GM19239 (cell line): ENCODE results near the gene TBC1D1.

Experiments used
- DNase-seq: peaks from one replicate; pipeline ENCODE4 v3.0.0; 2011; ENCODE audit warnings: low spot score; ENCODE audit not compliant: insufficient read length
- FAIRE-seq: peaks from 2 replicates; lab custom pipeline; 2011; peaks lifted over from hg19 to GRCh38; lab: Jason Lieb, UNC

TBC1D1 gene

DNA sequence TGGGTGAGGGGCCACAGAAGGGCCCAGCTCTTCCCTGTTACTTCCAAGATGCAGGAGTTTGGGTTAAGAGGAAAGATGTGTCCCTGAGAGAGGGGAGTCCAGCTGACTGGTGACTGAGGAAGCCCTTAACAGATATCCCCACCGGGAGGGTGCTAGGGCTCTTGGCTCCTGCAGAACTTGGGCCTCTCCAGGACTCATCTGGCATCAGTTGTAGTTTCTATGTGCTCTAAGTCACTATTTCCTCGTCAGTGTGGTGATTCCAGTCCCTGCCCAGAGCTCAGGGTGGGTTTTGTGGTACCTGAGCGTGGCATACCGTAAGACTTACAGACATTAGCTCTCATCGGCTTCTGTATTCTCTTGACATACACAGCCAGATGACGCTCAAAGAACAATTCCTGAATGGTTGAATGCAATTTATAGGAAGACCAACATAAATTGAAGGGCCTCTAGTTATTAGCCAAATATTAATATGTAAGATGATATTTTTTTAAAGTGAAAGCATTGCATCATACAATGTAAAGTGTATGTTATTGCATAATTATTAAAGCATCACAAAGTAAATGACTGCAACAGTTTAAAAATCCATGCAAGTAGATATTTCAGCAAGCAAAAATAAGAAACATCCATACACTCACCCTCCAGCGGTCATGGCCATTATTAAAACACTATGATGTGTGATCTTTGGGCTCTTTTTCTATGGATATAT, 264.9 kb downstream of the TBC1D1 start:
- no peak for FAIRE-seq
- no peak for DNase-seq

DNA sequence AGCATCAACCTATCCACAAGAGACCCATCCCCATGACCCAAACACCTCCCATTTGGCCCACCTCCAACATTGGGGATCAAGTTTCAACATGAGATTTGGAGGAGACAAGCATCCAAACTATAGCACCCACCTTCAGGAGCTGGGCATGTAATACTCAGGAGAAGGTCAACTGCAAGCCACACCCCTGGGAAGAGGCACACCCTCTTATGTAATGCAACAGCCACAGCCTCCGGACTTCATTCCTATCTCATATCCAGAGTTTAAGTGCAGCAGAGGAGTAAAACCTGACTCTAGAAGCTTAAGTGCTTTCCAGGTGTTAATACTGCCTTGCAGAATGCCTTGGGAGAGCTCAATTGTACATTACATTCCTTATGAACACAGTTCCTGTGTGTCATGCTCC, 266.7 kb downstream of the TBC1D1 start:
- no peak for FAIRE-seq

DNA sequence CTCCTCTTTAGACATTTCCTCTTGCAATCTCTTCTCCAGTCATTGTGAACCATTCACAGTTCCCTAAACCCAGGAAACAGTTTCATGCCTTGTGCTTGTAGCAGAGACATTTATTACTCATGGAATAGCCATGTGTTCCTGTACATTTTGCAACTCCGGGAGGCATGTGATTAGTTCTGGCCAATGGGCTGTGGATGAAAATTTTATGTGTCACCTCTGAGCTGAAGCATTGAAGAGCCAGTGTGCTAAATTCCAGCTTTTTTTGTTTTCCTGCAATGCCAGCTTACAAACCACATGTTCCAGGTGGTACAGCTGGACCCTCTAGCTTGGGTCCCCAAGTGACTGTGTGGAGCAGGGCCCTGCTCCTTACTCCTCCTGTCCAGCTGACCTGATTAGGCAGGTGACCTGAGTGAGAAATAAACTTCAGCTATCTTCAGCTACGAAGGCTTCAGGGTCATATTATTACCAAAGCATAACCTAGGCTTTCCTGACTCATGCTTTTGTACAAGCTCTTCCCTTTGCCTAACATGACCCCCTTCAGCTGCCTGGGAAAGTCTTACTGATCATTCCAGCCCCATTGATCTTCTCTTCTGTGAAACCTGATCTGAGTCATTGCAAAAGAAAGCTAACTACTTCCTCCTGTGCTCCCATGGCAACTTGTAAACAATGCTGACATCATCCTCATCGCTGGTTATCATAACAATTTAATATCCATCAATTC, 269.8 kb downstream of the TBC1D1 start:
- FAIRE-seq (peak; percentile 68), DNase-seq (peak; percentile 51)

More for the DNA sequence above, 266.7 kb downstream of the TBC1D1 start:
- no peak for DNase-seq

DNA sequence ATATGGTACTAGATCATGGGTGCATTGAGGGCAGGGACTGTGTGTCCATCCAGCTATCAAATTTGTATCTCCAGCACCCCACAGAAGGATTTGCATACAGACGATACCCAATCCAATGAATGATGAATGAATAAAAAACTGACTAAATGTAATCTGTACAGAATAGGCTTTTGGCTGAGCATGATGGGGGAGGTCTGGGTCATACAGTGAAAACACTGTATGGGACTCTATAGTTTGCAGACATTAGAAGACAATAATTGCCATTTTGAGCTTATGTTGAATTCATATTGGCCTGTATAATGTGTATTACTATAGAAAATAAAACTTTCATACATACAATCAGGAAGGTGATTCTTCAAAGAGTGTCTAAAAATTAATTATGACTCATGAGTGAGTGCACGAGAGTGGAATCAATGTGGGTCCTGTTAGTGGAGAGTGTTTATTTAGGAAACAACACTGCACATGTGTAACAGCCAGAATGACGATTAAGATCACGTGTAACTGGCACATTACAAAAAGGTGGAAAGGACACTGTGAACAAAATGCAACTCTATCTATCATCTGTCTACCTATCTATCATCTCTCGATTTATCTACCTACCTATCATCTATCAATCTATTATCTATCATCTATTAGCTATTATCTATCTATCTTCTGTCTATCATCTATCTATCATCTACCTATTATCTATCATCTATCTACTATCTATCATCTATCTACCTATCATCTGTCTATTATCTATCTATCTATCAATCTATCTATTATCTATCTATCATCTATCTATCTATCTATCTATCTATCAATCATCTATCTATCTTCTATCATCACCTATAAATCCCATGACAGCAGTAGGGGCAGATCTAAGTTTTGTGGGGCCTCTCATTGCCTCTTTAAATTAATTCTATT, 270.6 kb downstream of the TBC1D1 start:
- FAIRE-seq (no peak), DNase-seq (no peak)

DNA sequence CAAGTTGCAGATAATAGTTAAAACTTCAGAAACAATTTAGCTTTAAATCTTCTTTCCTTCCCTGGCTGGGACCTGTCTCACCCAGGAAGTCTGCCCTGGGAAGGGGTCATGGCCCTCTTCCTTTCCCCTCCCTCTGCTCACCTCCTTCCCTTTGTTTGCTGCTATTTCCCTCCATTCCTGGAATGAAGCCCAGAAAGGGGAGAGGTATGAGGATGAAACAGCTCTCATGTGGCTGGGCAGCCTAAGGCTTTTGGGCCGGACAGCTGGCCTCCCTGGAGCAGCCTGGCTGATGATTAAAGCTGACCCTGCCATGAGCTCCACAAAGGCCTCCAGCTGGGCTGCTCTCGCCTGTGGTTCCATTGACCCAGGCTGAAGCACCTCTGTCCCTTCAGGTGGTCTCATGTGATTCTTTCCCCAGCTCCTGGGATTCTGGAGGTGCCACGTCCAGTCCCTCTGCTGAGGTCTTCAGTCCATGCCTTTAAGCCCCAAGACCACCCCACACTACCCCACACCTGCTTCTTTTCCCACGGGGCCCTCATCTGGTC, 271.4 kb downstream of the TBC1D1 start:
- FAIRE-seq: no peak
- no peak for DNase-seq

DNA sequence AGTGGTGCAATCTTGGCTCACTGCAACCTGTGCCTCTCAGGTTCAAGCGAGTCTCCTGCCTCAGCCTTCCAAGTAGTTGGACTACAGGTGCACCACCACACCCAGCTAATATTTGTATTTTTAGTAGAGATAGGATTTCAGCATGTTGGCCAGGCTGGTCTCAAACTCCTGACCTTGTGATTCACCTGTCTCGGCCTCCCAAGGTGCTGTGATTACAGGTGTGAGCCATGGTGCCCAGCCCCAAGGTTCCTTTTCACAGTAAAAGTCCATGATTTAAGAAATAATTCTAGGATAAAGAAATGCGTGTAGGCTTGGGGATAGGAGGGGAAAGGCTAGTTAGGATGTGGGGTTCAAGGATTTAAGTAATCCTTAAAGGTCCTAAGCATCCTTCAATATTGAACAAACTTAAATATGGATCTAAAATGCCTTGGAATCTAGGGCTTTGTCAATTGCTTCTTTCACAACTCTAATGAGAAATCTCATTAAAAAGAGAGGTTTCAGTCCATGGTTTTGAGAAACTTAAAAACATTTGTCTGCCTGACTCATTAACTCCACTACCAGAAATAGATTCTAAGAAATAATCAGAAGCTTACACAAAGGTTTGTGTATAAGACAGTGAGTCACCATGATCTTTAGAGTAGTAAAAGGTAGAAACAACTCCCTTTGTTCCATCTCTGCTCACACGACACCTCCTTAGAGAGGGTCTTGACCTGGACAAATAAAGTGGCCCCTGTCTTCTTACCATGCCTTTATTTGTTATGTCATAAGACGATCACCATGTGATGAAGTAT, 272.5 kb downstream of the TBC1D1 start:
- FAIRE-seq (no peak), DNase-seq (no peak)

DNA sequence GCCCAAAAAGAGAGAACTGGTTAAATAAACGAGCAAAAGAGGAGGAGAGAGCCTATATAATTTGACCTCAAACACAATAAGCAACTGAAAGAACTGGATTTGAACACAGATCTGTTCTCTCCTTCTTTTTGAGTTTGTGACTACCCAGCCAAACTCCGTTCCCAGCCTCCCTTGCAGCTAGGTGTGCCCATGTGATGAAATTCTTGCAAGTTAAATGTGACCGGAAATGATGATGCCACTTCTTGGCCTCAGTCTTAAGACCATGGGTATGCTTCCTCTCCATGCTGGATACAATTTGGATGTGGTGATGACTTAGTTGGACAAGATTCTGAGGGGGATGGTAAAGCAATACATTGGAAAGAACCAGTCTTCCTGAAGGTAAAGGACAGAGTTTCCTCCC, 273.5 kb downstream of the TBC1D1 start:
- FAIRE-seq (no peak), DNase-seq (no peak)

DNA sequence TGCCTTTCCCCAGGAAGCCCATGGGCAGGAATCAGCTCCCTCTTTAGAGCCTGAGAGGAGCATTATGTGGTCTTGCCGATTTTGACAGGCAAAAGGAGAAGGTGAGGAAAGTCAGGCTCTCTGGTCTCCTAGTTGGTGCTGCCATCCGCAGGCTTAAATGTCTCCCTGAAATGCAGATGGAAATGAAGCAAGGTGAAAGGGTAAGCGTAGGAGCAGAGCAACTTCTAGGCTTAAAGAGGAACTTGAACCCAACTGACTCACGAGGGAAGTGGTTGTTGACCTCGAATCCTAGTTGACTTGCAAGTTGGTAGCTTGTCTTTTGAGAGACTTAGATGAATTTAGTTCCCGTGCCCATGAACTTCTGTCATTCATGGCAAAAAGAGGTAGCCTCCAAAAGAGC, 275.2 kb downstream of the TBC1D1 start:
- FAIRE-seq (no peak), DNase-seq (no peak)

DNA sequence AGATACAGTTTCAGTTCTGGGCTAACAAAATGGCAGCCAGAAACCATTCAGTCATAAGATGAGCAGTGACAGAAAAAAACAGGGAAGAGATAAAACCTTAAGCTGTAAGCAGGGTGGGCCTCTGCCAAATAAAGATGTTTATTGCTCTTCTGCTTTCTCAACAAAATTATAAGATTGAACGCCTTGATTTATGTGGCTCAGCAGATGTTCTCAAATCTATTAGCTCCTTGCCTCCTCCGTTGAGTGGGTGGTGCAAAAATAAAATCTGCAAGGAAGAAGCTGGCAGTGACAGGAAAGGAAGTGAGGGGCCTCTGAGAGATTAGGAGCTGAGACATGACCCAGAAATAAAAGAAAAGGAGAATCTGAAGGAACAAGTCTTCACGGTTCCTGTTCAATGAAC, 275.9 kb downstream of the TBC1D1 start:
- FAIRE-seq: no peak

DNA sequence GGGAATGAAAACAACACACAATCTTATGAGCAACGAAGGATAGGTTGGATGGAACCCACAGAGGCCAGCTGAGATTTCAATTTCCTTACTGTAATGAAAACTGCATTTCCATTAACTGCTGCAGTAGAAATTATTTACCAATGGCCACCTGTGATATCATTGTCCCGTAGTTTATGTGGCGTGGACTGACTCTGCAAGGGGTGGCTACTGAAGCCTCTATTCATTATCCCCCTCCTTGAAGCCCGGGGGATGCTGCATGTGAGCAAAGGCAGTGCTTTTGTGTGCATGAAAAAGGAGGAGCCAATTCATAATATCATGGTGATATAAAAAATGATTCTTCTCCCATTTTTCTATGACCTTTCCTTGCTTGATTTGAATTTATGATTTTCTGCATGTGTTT, 277.1 kb downstream of the TBC1D1 start:
- no peak for DNase-seq
- no peak for FAIRE-seq

More for the DNA sequence above, 275.9 kb downstream of the TBC1D1 start:
- DNase-seq: no peak

DNA sequence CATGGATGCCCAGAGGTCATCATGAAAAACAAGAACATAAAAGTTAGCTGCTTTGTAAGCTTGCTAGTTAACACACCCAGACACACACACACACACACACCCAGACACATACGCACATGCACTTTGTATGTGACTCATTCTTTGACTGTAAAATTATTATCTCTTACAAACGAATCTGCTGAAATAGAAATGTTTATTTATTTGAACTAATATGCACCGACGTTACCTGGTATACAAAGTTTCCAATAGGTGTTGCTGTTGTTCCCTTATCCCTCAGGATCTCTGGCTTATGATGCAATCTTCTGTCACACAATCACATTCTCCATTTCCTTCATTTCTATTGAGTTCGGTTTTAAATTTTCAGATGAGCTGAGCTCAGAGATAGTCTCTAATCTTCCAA, 278.6 kb downstream of the TBC1D1 start:
- DNase-seq: no peak

DNA sequence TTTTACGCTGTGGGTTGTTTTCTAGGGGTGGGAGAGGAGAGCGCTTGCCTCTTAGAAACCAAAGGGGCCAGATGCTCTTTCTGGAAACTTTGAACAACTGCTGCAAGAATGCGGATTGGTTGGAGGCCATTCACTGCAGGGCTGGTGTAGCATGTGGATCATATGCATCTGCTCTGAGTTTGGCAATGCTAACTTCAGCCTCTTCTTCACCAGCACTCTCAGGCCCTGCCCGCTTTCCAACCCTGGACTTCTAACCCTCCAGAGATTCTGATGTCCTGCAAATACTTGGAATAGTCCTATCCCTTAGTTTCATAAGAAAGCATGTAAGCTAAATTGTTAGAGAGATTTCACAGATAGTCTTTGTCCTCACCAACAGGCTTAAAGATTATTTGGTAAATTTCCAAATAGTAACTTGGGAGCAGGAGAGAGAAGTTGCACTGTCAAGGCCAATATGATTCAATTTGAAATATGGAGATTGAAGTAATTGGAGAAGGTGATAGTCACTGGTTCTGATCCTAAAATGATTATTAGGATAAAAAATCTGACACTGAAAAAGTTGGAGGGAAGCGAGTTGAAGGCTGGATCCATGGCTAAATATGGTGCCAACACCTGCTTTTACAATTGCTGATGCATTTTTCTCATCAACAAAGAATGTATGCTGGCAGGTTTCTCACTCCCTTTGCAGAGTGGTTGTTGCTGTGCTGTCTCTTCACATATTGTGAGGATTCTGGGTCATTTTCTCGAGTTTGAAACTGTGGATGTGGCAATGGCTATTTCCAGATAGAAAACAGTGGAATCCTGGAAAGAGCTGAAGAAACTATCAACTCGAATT, 279.7 kb downstream of the TBC1D1 start:
- FAIRE-seq (no peak), DNase-seq (no peak)

More for the DNA sequence above, 278.6 kb downstream of the TBC1D1 start:
- FAIRE-seq: no peak

DNA sequence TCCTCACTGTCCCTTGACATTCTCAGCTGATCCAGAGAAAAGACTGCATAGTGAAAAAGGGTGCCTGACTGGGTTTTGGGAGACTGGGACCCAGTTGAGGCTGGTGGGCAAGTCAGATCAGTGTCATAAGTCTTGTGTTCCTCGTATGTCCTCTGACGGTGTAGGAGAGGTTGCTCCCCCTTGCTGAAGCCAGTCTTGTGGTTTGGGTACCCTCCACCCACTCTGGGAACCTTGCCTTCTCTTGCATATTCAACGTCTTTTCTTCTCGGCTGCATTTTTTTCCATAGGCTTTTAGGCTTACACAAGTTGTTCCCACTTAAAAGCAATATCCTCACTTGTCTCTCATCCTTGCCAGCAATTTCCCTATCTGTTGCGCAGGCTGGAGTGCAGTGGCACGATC, 281.2 kb downstream of the TBC1D1 start:
- FAIRE-seq (no peak), DNase-seq (no peak)

DNA sequence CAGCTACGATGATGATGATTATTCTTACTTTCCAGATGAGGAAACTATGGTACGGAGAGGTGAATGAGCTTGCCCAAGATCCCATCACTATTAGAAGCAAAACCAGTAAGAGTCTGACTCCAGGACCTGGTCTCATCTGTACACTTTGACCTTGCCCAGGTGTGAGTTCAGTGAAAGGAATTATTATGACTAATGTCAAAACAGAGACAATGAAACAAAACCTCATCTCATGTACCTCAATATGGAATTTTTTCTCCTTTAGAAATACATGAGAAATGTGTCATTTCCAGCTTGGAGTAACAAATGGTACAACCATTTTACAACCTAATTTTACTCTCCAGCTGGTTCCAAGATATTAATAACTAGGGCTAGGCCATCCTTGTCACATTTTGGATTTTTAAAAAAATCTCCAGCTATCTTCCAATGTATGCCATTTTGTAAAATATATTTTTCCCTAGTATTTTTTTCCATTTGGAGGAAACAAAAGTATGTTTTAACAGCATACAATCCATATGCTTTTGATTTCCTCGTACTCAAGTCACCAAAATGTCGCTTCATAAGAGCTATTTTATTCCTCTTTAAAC, 283.1 kb downstream of the TBC1D1 start:
- DNase-seq (no peak), FAIRE-seq (peak; percentile 21)

DNA sequence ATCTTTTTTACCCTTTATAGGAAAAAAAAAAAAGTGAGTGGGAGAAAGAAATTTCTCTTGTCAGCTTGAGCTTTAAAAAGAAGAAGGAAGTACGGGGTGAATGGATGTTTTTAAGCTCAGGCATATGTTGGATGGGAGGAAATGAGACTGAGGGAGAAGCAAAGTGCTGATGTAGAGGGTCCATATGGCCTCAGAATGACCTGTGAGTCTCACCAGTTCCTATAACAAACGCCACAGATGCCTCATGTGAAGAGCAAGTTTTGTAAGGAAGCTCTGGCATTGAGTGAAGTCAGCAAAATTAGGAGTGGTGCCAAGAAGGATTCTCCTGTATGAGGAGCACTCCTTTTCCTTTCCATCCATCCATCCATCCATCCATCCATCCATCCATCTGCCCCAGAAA, 283.9 kb downstream of the TBC1D1 start:
- FAIRE-seq (no peak), DNase-seq (no peak)

DNA sequence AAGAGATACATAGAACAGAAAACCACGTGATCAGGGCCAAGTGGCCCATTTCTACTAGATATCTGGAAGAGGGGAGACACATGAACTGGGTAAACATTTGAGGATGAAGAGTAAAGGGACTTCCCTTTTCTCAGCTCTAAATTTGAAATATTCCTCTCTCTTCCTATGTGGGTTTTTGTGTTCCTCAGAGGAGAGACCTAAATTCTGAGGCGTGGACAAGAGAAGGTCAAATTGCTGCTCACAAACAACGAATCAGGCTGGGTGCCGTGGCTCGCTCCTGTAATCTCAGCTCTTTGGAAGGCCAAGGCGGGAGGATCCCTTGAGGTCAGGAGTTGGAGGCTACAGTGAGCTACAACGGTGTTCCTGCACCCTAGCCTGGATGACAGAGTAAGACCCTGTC, 285.3 kb downstream of the TBC1D1 start:
- DNase-seq (no peak), FAIRE-seq (no peak)

DNA sequence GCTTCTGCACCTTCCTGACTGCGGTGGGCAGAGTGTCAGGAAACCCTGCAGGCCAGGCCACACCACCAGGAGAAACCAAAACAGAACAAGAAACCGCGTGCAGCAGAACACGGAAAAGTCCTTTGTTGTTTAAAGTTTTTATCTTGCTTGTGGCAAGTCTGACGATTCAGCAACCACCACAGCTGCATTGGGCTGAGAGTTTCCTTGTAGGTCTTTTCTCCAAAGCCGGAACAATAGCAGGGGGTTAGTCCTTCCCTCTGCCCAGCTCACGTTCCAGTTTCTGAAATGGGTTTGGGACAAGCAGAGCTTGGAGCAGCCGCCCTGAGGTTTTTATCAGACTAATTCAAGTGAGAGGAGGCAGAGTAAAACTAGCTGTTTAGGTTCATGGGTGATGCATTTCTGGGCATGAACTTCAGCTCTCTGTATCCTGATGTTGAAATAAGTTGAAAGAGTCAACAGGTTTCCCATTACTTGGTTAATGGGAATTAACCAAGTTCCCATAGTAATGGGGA, 286.2 kb downstream of the TBC1D1 start:
- no peak for FAIRE-seq
- no peak for DNase-seq

DNA sequence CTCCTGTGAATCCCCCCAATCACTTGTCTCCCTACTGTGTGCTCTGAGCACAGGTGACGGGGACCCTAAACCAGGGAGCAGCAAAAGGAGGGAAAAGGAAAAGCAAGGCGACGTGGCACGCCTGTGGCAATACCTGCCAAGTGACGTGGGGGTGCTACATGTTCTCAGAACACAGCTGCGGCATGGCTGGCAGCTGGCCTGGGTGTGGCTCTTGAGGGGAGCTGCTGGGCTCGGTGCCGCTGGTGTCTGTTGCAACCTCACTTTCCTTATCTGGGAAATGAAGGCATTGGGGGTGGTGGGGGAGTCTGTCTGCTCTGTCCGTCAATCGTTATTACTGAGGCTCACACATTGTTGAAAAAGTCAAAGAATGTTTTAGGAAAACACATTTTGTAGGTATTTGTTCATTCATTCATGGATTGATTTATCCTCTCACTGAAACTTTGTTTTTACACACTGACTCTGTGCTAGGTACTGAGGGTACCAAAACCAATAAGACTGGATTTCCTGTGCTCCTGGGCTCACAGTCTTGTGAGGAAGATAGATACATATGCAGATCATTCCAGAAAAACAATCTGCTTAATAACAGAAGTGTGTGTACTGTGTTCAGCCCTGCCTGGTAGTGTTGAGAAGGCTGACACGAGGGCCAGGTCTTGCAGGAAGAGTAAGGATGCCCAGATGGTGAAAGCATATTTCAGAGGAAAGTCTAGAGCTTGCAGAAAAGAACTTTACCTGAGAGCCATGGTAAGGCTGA, 286.9 kb downstream of the TBC1D1 start:
- no peak for FAIRE-seq
- DNase-seq: no peak
